AG10803 (cell line): Measurements from ENCODE around the gene BTN3A1.

Experiments
- DNase-seq: peaks from one replicate; pipeline ENCODE4 v3.0.0; 2010; ENCODE audit warnings: low read depth
- H3K4me3 ChIP-seq: 2 replicates; pipeline ENCODE4 v1.5.1; 2011; ENCODE audit warnings: mild to moderate bottlenecking, low read length, control low read depth
- TF ChIP-seq, protein P1 (sequence below): conservative IDR thresholded peaks from 2 replicates; pipeline ENCODE4 v1.5.1; 2011; ENCODE audit warnings: mild to moderate bottlenecking, low read length, control low read depth, inconsistent platforms

Gene BTN3A1

DNA sequence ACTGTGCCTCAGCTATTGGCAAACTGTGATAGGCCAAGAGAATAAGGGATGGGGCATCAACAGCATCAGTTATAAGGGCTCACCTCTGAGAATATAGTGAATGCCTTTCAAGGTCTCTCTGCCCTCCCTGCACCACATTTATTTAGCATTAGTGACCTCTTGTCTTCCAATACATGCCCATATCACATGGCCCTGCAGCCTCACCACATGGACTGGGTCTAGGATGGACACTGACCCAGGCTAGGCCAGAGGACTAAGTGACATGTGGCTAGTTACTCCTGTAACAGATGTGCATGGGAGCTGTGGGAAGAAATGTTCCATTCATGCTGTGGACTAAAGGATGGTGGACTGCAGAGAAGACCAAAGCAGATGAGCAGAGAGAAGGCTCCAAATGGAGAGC lies 22.3 kb upstream of the BTN3A1 start:
- DNase-seq = no peak
- H3K4me3 ChIP-seq = no peak overlapping the region
- TF ChIP-seq, protein P1, sequence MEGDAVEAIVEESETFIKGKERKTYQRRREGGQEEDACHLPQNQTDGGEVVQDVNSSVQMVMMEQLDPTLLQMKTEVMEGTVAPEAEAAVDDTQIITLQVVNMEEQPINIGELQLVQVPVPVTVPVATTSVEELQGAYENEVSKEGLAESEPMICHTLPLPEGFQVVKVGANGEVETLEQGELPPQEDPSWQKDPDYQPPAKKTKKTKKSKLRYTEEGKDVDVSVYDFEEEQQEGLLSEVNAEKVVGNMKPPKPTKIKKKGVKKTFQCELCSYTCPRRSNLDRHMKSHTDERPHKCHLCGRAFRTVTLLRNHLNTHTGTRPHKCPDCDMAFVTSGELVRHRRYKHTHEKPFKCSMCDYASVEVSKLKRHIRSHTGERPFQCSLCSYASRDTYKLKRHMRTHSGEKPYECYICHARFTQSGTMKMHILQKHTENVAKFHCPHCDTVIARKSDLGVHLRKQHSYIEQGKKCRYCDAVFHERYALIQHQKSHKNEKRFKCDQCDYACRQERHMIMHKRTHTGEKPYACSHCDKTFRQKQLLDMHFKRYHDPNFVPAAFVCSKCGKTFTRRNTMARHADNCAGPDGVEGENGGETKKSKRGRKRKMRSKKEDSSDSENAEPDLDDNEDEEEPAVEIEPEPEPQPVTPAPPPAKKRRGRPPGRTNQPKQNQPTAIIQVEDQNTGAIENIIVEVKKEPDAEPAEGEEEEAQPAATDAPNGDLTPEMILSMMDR = no peak

GRCh38 chr6:26380256-26380655 lies 21.8 kb upstream of the BTN3A1 start:
- no peak overlapping the region for H3K4me3 ChIP-seq
- TF ChIP-seq, protein P1 = no peak
- DNase-seq = no peak

- DNase-seq = no peak
- no peak overlapping the region for H3K4me3 ChIP-seq
- TF ChIP-seq, protein P1 = no peak
Observed at GRCh38 chr6:26382121-26382520, 20.0 kb upstream of the BTN3A1 start.

DNA sequence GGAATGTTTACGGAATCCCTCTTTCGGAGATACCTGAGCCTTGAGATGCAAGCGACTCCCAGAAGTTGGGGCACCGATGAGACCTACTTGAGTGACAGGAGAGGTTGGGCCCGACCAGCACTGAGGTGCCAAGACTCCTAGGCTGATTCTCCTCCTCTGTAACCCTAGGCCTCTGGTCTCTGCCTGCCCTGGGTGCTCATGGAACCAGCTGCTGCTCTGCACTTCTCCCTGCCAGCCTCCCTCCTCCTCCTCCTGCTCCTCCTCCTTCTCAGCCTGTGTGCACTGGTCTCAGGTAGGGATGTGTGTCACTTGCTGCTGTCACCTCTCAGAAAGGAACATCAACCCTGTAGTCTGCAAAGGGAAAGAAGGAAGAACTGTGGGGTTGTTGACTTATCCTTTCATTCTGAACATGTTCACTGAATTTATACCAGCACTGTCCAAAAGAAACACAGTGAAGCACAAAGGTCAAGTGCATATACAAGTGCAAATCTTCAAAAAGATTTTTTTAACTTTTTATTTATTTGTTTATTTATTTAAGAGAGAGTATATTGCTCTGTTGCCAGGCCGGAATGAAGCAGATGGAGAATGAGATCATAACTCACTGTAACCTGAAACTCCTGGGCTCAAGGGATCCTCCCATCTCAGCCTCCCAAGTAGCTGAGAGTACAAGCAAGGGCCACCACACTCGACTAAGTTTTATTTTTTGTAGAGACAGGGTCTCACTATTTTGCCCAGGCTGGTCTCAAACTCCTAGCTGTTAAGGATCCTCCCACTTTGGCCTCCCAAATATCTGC lies 18.3 kb upstream of the BTN3A1 start:
- peak; percentile 39 for DNase-seq
- H3K4me3 ChIP-seq = peak overlapping the region; percentile 81
- TF ChIP-seq, protein P1 = no peak

DNA sequence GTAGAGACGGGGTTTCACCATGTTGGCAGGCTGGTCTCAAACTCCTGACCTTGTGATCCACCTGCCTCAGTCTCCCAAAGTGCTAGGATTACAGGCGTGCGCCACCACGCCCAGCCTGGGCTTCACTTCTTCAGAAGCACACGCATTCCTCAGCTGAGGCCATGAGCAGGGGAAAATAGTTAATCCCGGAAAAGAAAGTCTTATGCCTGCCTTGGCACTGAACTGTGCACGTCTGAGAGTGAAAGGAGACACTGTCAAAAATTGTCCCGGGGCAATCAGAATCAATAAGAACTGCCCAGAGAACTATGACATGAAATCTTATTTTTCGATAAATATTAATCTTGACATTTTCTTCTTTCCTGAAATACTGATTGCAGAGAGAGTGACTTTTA lies 16.3 kb upstream of the BTN3A1 start:
- no peak for DNase-seq
- TF ChIP-seq, protein P1 = no peak
- no peak overlapping the region for H3K4me3 ChIP-seq

GRCh38 chr6:26387565-26387964 lies 14.5 kb upstream of the BTN3A1 start:
- TF ChIP-seq, protein P1 = no peak
- no peak overlapping the region for H3K4me3 ChIP-seq
- no peak for DNase-seq

DNA sequence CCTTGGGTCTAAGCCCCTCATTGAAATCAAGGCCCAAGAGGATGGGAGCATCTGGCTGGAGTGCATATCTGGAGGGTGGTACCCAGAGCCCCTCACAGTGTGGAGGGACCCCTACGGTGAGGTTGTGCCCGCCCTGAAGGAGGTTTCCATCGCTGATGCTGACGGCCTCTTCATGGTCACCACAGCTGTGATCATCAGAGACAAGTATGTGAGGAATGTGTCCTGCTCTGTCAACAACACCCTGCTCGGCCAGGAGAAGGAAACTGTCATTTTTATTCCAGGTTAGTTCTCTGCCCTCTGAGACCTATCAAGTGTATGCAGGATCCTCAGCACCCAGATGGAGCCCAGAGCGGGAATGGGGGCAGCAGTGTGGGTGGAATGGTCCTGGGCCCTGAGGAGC lies 14.1 kb upstream of the BTN3A1 start:
- no peak overlapping the region for H3K4me3 ChIP-seq
- no peak for DNase-seq
- TF ChIP-seq, protein P1 = no peak
